ENCODE data around the gene RALA.
"Not testable (repeated sequence)": the region's sequence is repeated elsewhere in the genome, so short reads cannot be mapped to it uniquely, and the experiment has no call there.

RALA gene

DNA sequence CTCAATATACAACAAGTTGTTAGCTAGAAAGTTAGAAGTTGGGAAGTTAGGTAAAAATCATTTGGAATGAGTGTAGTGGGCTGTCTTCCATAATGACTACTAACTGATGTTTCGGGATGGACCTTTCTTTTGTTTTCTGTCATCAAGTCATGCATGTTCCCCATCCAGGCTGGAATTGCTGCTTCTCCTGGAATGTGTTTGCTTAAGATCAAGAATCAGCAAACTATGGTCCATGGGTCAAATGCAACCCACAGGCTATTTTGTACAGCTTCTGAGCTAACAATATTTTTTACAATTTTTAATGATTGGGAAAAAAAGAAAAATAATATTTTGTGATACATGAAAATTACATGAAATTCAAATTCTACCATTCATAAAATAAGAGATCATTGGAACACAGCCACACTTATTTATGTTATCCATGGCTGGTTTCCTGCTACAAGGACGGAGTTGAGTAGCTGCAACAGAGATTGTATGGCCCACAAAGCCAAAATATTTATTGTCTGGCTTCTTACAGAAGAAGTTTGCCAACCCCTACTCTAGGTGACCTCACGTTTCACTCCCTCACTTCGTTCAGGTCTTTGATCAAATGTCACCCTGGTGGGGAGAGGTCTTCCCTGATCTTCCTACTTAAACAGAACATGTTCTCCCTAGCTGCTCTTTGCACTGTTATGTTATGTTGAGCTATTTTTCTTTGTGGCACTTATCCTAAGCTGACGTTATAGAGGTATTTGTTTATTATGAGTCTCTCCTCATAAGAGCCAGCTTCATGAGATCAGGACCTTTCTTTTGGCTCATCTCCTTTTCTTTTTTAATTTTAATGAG is 127.1 kb downstream of the RALA start:
- no peak for TF ChIP-seq POLR2A (IDR thresholded peaks at IDR 0.05; ENCODE audit: low read depth, low read length)
- no peak for DNase-seq (ENCODE audit: insufficient read length, low spot score)
- FAIRE-seq: no peak

DNA sequence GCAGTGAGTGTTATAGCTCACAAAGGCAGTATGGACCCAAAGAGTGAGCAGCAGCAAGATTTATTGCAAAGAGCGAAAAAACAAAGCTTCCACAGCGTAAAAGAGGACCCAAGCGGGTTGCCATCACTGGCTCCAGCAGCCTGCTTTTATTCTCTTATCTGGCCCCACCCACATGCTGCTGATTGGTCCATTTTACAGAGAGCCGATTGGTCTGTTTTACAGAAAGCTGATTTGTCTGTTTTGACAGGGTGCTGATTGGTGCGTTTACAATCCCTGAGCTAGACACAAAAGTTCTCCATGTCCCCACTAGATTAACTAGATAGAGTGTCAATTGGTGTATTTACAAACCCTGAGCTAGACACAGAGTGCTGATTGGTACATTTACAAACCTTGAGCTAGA is 129.9 kb downstream of the RALA start:
- not testable (repeated sequence) for FAIRE-seq; DNase-seq (ENCODE audit: insufficient read length, low spot score)

DNA sequence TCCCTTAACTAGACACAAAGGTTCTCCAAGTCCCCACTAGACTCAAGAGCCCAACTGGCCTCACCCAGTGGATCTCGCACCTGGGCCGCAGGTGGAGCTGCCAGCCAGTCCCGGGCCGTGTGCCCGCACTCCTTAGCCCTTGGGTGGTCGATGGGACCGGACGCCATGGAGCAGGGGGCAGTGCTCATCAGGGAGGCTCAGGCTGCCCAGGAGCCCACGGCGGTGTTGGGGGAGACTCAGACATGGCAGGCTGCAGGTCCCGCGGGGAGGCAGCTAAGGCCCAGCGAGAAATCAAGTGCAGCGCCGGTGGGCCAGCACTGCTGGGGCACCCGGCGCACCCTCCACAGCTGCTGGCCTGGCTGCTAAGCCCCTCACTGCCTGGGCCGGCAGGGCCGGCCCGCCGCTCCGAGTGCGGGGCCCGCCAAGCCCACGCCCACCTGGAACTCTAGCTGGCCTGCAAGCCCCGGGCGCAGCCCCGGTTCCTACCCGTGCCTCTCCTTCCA is 130.5 kb downstream of the RALA start:
- no peak for TF ChIP-seq POLR2A (IDR thresholded peaks at IDR 0.05; ENCODE audit: low read depth, low read length)
- no peak for DNase-seq (ENCODE audit: insufficient read length, low spot score)
- FAIRE-seq: no peak

DNA sequence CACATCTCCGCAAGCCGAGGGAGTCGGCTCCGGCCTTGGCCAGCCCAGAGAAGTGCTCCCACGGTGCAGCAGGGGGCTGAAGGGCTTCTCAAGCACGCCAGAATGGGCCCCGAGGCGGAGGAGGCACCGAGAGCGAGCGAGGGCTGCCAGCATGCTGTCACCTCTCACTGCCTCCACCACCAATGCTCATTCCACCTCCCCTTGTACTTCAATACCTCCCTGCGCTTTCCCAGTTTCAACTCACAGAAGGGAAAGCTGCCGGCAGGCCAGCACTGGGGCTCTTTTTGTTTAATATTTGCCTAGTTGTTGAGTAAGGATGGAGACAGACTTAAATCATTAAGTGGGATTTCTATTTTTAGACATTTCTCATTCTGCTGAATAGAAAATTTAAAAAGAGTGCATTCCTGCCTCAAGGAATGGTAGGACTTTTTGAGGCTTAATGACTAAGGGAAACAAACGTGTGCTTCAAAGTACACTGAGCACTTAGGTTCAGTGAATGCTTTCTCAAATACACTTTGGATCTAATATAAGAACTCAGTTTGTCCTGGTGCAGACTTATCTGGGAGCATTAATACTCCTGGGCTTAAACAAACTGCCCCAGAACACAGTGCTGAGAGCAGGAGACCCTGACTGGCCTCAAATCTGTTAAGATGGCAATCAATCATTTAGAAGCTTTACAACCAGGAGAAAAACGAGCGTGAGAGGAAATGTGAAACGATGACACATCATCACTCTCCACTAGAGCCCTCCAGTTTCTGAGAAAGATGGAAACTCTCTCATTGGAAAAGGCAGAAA is 131.2 kb downstream of the RALA start:
- DNase-seq (ENCODE audit: insufficient read length, low spot score) (peak; percentile 52), FAIRE-seq (no peak)
- no peak for TF ChIP-seq POLR2A (IDR thresholded peaks at IDR 0.05; ENCODE audit: low read depth, low read length)

DNA sequence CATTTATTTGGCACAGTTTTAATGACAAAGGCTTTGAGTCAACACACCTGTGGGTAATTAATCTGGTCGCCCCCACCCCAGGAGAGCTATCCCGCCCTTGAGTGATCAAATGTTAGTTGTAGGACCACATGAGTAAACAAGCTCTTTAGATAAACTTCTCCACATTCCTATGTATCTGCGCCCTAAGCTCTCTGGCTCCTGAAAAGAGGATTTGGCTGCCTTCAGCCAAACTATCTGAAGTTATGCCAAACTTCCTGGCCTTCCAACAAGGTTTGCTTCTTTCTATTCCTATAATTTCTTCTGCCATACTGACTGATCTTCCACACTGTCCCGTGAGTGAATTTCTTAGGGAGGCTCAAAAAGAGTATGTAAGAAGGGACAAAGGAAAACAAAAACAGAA is 134.2 kb downstream of the RALA start:
- FAIRE-seq: no peak
- TF ChIP-seq POLR2A (IDR thresholded peaks at IDR 0.05; ENCODE audit: low read depth, low read length): no peak
- no peak for DNase-seq (ENCODE audit: insufficient read length, low spot score)

Measured in H54 (cell line).